CMK (cell line): ENCODE results near the gene UNC13D.
"Not testable (repeated sequence)": the region's sequence is repeated elsewhere in the genome, so short reads cannot be mapped to it uniquely, and the experiment has no call there.

ENCODE experiments used
- DNase-seq: peaks from one replicate; pipeline ENCODE4 v3.0.0-alpha.2; 2010; ENCODE audit warnings: low read depth

Gene UNC13D

DNA sequence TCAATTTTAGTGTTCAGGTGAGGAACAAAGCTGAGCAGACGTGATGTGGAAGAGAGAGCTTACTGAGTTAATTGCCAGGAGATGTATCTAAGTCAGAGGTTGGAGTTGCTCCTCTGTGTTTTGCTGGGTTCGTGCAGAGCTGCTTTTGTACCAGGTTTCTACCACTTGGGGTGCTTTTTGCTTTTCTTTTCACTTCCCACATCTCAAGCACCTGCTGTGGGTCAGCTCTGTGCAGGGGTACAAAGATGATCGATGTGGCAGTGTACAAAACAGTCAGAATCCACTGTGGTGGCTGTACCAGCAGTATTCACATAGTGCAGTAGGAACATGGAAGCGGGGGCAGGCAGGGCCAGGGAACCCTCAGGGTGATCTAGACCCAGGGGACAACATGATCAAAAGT, 44.8 kb downstream of the UNC13D start:
- DNase-seq, result no peak

DNA sequence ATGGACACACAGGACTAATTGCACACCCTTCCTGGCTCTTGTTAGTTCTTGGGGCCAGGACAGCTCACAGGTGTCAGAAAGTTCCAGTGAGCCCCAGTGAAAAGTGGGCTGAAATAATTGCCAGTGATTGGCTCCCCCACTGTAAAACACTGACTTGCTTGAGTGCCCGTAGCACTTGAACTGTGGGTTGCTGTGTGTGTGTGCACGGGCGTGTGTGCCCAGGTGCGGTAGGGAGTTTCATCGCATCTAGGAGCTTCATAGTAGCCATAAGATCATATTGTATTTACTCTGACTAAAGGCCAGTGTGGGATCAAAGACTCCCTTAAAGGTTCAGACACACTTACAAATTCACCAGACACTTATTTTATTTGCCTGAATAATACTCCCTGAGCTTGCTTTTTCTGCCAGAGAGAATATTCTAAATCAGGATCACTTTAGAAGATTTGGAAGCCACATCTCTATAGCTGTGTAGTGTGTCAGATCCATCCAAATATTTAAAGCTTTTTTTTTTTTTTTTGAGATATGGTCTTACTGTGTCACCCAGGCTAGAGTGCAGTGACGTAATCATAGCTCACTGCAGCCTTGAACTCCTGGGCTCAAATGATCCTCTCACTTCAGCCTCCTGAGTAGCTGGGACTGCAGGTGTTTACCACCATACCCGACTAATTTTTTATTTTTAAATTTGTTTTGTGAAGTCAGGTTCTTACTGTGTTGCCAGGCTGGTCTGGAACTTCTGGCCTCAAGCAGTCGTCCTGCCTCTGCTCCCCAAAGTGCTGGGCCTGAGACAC, 48.2 kb downstream of the UNC13D start:
- no peak for DNase-seq

DNA sequence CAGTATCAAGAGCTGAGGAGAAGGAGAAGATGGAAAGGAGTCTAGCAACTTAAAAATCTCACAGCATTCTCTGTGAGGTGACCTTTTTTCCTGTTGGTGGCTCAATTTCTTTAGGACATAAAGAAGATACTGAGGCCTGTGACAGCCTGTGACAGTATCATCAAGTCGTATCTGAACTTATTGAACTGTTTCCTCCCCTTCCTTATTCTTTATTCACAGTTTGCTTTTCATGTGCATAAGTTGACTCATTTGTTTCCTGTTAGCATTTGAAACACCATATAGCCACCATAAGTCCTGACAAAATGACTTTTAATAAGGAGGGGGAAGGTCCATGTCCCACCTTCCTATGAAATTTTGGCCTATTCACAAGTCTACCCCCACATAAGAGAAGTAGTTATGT, 50.7 kb downstream of the UNC13D start:
- DNase-seq, result no peak

DNA sequence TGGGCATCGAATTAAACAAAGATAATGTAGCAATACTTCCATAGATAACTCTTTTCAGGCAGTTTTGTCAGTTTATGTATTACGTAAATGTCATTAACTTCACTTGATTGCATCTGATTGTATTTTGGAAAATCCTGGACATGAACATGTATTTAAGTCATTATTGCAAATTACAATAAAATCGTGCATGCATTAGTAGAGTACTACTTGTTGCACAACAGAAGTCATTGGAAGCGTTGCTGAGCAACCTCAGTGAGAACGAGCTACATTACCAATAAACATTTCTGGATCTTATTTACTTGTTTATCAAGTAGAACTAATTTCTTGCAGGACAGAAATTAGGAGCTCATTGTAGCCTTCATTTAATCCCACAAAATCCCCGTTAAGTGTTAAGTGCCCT, 53.0 kb downstream of the UNC13D start:
- no peak for DNase-seq

DNA sequence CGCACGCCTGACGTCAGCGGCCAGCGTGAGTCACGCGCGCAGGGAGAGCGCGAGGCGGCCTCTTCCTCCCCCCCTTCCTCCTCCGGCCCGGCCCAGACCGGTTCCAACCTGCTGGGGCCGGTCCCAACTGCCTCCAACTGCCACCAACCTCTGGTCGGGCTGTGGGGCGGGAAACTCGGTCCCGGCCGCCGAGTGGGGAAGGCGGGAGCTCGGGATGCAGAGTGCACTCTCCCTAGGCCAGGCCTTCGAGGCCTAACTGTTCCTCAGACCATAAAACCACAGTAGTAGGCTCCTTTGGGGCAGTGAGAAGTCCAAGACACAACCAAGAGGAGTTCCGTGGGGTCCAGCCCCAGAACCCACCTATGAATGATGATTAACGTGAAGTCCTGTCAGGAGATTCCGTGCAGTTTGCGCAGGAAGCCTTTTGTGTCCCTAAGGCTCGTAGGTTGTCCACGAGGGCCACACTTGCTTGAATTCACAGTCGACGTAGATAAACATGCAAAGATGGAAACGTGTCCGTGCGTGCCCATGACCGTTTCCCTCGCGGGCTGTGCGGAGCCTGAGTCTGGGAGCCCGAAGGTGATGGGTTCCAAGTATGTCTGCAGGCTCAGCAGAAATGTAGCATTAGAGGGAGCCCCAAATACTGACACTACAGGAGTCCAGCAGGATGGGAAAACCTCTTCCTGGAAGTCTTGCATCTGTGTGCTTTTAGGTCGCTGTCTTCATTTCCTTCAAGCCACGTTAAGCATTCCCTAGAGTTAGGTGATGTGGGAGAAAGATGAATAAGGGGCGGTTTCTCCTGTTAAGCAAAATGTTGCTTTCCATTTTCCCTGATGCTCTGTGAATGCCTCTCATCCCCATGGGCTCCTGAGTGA, 59.0 kb downstream of the UNC13D start:
- DNase-seq, result peak; percentile 89

DNA sequence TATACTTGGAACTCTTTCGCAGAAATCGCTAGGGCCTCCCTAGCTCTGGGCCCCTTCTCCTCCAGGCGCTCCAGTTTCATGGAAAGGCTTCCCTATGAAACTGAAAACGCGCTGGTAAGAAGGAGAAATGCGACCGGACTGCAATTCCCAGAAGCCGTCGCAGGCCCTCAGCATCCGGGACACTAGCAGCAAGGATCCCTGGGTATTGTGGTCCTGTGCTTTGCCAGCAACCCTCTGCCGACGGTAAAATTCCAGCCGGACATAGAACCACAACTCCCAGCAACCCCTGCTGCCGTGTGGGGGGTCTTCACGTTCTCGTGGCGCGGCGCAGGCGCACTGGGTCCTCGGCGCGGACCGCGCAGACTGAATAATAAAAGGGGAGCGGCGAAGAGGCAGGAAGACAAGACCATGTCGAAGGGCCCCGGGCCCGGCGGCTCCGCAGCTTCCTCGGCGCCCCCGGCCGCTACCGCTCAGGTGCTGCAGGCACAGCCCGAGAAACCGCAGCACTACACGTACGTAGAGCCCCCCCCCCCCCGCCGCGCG, 59.7 kb downstream of the UNC13D start, which contains the start of gene UNK:
TSS of gene UNK (plus strand) at position 334 of the 543 bp plus-strand sequence. CDS start at position 409, 75 bp downstream.
- DNase-seq, result peak; percentile 98

DNA sequence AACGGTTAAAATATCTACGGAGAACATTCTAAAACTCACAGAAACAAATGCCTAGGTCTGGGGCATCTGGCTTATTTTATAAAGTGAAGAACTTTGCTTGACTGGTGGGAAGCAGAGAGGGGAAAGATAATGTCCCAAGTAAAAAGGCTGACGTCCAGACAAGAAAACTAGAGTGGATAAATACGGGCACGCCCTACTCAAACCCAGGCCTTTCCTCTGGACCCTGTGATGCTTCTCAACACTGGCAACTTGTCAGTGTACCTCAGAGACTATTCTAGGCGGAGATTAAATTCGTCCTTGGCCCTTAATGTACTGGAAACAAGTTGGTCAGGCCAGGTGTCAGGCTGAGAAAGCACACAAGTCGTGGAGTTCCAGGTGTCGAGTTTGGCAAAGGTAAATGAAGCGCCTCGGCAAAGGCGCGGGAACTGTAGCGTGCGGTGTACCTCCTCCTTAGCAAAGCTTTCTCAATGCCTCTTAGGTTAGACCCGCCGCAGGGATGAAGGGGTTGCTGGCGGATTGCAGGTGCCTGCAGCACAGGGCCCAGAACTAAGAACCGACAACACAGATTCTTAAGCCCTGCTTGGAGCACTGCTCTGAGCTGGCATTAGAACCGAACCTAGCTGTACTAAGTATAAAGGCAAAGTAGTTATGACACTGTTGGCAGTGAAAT, 60.3 kb downstream of the UNC13D start:
- DNase-seq, result no peak

DNA sequence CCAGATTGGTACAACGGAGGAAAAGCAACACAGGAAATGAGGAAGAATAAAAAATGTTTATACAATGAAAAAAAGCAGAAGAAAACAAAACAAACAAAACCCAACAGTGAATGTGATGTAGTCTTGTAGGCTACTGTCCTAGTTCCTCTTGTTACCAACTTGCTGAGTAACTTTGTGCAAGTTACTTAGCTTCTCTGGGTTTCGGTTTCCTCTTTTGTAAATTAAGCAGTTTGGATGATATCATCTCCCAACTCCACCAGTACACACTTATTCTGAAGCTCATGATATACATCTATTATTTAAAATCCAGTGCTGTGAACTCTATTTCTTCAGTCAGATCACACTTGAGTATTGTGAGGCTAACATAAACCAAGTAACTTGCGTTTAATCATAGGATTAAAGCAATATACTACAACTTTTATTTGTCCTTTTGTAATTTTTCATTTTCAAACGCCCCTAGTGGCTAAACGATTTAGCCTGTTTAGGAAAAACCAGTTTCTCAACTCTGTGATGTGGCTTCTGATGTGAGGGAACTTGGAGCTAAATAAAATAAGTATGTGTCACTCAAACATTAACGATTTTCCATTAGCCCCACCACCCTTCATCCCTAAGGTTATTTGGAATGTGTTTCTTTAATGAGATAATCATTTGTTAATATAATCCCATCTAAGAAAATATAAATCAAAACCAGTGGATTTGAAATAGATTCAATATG, 61.0 kb downstream of the UNC13D start:
- no peak for DNase-seq

DNA sequence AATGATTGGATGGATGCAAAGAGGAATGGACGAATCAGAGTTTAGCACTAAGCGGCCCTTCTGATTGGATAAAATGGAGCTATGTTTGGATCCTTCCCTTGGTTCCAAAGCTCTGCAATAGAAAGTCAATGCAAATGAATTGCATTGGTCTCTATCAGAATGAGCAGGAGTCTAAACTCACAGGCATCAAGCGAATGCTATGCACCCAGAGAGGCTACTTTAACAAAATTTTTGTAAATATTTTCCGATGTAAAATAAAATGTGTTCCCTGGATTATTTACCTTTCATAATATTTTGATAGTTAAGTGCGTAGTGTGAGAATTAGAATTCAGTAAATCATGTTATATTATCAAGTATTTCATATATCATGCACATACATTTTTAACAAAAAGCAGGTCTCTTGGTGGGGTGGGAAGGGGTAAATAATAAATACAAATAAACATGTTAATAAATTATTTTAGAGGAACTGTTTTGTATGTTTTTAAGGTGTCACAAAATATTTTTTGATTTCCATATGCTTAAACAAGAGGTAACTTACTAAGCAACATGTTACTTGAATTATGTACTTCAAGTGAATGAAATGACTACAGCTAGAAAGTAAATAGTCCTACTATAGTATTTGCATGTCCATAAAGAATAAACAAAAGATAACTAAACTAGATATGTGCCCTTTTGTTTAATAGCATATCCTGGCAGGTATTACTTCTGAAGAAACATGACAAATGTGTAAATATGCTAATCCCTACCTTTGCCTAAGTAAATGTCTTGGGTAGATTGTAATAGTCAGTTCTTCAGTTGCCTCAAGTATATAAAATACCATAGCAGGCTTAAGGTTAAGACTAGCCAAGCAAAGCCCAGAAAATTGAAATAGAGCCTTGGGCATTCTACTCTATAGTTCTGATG, 64.0 kb downstream of the UNC13D start:
- no peak for DNase-seq

DNA sequence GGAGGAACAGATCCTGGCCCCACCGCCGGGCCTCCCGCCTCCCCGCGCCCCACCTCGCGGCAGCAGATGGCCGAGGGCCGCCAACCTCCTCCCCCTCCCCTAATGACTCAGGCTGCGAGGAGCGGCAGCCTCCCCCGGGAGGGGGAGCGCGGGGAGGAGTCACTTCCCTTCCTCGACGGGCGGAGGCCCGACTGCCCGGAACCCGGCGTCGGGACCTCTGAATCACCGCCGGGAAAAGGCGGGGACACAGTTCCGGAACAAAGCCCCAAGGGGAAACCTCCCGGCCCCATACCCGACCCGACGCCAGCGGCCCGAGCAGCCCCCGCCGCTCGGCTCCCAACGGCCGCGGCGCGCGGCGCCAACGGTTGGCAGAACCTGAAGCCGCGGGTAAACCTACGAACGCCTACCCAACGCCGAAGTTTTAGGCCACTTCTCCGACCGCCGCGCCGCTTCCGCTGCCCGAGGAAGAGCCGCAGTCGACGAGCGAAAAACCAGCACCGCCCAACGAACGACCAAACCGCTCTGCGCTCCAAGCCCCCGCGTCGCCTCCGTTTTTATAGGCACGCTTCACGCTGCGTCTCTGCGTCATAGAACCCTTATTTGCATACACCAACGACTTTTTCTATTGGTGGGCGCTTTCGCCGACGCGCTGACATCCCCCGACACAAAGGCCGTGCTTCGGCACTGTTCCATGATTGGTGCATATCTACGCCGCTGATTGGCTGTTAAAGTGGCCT, 64.8 kb downstream of the UNC13D start:
- DNase-seq, result peak; percentile 98

DNA sequence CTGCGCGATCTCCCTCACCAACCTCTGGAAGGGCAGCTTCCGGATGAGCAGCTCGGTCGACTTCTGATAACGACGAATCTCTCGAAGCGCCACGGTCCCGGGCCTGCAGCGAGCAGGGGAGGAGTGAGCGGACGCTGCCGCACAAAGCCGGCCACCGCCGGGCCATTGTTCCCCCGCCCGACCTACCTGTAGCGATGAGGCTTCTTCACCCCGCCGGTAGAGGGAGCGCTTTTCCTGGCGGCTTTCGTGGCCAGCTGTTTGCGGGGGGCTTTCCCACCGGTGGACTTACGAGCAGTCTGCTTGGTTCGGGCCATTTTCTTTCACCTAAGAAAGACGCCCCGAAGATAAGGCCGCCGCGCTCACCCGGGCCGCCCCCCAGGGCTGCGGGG, 65.3 kb downstream of the UNC13D start:
- no peak for DNase-seq

DNA sequence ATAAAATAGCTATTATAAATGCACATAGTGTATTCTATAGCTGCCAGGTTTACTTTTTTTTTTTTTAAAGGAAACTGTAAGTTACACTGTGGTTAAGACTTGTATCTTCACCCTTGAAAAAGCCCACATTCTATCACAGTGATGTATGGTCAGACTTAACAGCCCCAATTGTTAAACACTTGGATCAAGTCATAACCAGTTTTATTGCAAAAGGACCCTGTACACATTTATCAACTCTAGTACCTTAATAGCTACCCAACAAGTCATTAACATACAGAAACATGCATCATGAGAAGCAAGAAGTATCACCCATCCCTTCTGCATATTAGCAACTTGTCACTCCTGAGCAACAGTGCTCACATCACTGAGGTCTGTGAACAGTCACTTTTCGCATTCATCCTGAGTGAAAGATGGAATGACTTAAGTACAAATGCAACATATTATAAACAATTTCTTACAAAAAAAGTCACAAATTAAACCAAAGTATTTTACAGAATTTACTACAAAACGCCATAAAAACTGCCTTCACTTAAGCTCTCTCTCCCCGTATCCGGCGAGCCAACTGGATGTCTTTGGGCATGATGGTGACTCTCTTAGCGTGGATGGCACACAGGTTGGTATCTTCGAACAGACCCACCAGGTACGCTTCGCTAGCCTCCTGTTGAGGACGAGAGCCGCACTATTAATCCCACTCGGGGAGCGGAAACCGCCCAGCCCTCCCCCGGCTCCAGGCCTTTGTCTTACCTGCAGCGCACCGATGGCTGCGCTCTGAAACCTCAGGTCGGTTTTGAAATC, 65.9 kb downstream of the UNC13D start:
- not testable (repeated sequence) for DNase-seq

DNA sequence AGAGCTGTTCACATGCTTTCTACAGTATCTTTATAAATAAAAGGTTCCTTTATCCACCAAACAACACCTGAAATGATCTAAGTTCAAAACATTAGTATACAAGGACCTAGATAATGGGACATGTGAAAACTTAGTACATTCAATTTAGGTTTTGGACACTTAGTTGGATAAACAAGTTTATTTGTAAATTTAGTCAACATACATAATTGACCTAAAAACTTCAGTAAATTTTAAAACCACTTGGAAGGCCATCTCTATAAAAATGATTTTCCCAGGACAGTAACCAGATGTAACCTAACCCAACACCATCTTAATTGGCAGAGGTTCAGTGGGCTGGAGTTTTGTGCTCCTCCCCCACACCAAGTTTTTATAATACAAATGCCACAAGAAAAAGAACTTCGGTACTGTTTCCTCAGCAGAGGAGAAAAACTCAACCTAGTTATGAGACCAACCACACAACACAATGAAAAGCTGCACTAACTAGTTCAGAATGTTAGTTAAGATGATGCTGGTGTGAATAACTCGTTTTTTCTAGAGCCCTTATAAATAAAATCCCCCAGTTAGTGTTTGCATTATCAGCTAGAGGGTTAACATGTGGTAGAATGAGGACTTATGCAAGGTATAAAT, 66.8 kb downstream of the UNC13D start:
- no peak for DNase-seq
